Measurements from ENCODE around the gene SLC12A7.

GRCh38 chr5:1152156-1152555 is 40.3 kb upstream of the SLC12A7 start:
- TF ChIP-seq ATF2 (CRISPR knock-in tag; IDR thresholded peaks at IDR 0.05; ENCODE audit: borderline replicate concordance, low read depth) (no peak), HMGXB4 (CRISPR knock-in tag; IDR thresholded peaks at IDR 0.05) (no peak), CTCF (IDR thresholded peaks at IDR 0.05) (no peak), ZBTB21 (CRISPR knock-in tag; IDR thresholded peaks at IDR 0.05; ENCODE audit: borderline replicate concordance) (no peak), NFE2L1 (CRISPR knock-in tag; IDR thresholded peaks at IDR 0.05) (no peak), OVOL2 (CRISPR knock-in tag; IDR thresholded peaks at IDR 0.05; ENCODE audit: borderline replicate concordance) (no peak), USF2 (CRISPR knock-in tag; IDR thresholded peaks at IDR 0.05) (no peak), ZNF138 (CRISPR knock-in tag; conservative IDR thresholded peaks at IDR 0.05) (no peak)
